Measurements from ENCODE around the gene GMDS.

The GMDS gene

GRCh38 chr6:1619673-1620503, 625.5 kb downstream of the GMDS start:
- H3K27me3 ChIP-seq (ENCODE audit: insufficient read depth, low read depth): no peaks in the 10 kb centered on the region
- H4K20me1 ChIP-seq (ENCODE audit: insufficient read depth): no peaks in the 10 kb centered on the region
- H2AFZ ChIP-seq (ENCODE audit: low read depth): no peak overlapping the region
- no peaks in the 10 kb centered on the region for H3K4me1 ChIP-seq (ENCODE audit: low read depth, poor library complexity, severe bottlenecking)
- TF ChIP-seq CTCF (conservative IDR thresholded peaks at IDR 0.05; ENCODE audit: low read depth, low read length): no peak
- H3K4me2 ChIP-seq: no peak overlapping the region
- H3K27ac ChIP-seq: no peak overlapping the region
- no peak overlapping the region for H3K4me3 ChIP-seq (IDR thresholded peaks at IDR 0.05; ENCODE audit: insufficient read depth, low read depth, low read length)
- no peak overlapping the region for H3K9ac ChIP-seq
- no peaks in the 10 kb centered on the region for H3K36me3 ChIP-seq (ENCODE audit: insufficient read depth)
- no peaks in the 10 kb centered on the region for H3K79me2 ChIP-seq (ENCODE audit: insufficient read depth, low read depth)

GRCh38 chr6:1619098-1619672, 626.2 kb downstream of the GMDS start:
- Histone ChIP-seq H3K9ac (no peak overlapping the region), H3K79me2 (ENCODE audit: insufficient read depth, low read depth) (no peaks in the 10 kb centered on the region), H3K4me1 (ENCODE audit: low read depth, poor library complexity, severe bottlenecking) (no peaks in the 10 kb centered on the region), H3K4me3 (IDR thresholded peaks at IDR 0.05; ENCODE audit: insufficient read depth, low read depth, low read length) (no peak overlapping the region), H4K20me1 (ENCODE audit: insufficient read depth) (no peaks in the 10 kb centered on the region), H2AFZ (ENCODE audit: low read depth) (no peak overlapping the region), H3K36me3 (ENCODE audit: insufficient read depth) (no peaks in the 10 kb centered on the region), H3K4me2 (no peak overlapping the region), H3K27ac (no peak overlapping the region), H3K27me3 (ENCODE audit: insufficient read depth, low read depth) (no peaks in the 10 kb centered on the region)
- TF ChIP-seq CTCF (conservative IDR thresholded peaks at IDR 0.05; ENCODE audit: low read depth, low read length): no peak

GRCh38 chr6:1618311-1619097, 626.9 kb downstream of the GMDS start:
- no peak for TF ChIP-seq CTCF (conservative IDR thresholded peaks at IDR 0.05; ENCODE audit: low read depth, low read length)
- Histone ChIP-seq H3K79me2 (ENCODE audit: insufficient read depth, low read depth) (no peaks in the 10 kb centered on the region), H3K9ac (no peak overlapping the region), H3K4me2 (no peak overlapping the region), H3K27me3 (ENCODE audit: insufficient read depth, low read depth) (no peaks in the 10 kb centered on the region), H2AFZ (ENCODE audit: low read depth) (no peak overlapping the region), H3K4me1 (ENCODE audit: low read depth, poor library complexity, severe bottlenecking) (no peaks in the 10 kb centered on the region), H4K20me1 (ENCODE audit: insufficient read depth) (no peaks in the 10 kb centered on the region), H3K27ac (no peak overlapping the region), H3K4me3 (IDR thresholded peaks at IDR 0.05; ENCODE audit: insufficient read depth, low read depth, low read length) (no peak overlapping the region), H3K36me3 (ENCODE audit: insufficient read depth) (no peaks in the 10 kb centered on the region)

- Histone ChIP-seq H3K27me3 (ENCODE audit: insufficient read depth, low read depth) (no peaks in the 10 kb centered on the region), H3K4me3 (IDR thresholded peaks at IDR 0.05; ENCODE audit: insufficient read depth, low read depth, low read length) (no peak overlapping the region), H4K20me1 (ENCODE audit: insufficient read depth) (no peaks in the 10 kb centered on the region), H3K9ac (no peak overlapping the region), H3K79me2 (ENCODE audit: insufficient read depth, low read depth) (no peaks in the 10 kb centered on the region), H3K27ac (no peak overlapping the region), H2AFZ (ENCODE audit: low read depth) (no peak overlapping the region), H3K4me1 (ENCODE audit: low read depth, poor library complexity, severe bottlenecking) (no peaks in the 10 kb centered on the region), H3K36me3 (ENCODE audit: insufficient read depth) (no peaks in the 10 kb centered on the region), H3K4me2 (no peak overlapping the region)
- TF ChIP-seq CTCF (conservative IDR thresholded peaks at IDR 0.05; ENCODE audit: low read depth, low read length): no peak
Observed at GRCh38 chr6:1617466-1618310, 627.7 kb downstream of the GMDS start.

Measured in KMS-11 (cell line).